HK-2 (cell line): ENCODE results near the gene KIF1B.

Experiments used
- DNase-seq: peaks from one replicate; pipeline ENCODE4 v3.0.0-alpha.2; 2018; ENCODE audit not compliant: unreplicated experiment

The KIF1B gene

GRCh38 chr1:10283318-10283984, 73.1 kb downstream of the KIF1B start:
- DNase-seq: no peak

DNA sequence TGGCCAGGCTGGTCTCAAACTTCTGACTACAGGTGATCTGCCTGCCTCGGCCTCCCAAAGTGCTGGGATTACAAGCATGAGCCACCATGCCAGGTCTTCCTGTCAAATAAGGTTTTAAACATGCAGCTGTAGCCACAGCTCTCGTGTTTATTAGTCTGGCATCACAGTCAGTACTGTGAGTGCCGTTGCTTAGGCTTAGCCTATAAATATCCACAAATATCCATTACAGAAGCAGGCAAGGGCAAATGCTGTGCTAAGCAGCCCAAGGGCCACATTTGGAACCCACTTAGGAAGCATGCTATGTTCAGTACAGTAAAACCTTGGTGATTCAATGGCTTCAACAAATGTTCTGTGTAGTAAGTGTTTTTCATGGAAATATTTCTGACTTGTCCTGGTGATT, 75.9 kb downstream of the KIF1B start:
- DNase-seq: no peak

- no peak for DNase-seq
Observed at GRCh38 chr1:10287023-10287645, 76.8 kb downstream of the KIF1B start.

- peak; percentile 7 for DNase-seq
Observed at GRCh38 chr1:10288029-10288615, 77.8 kb downstream of the KIF1B start.

DNA sequence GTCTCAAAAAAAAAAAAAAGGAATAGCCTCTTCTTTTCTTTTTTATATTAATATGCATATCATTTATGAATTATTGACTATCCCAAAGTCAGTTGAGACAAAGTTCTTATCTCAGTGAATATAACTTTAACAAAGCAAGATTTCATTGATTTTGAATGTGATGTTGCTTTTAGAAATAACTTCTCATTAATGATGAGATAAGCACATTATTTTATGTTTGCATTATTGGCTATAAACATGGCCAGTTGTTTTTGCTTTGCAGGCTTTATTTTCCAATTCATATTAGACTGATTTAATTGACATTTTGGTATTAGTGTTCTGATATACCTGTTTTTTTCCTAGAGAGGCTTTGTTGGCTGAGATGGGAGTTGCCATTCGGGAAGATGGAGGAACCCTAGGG, 81.3 kb downstream of the KIF1B start:
- no peak for DNase-seq

DNA sequence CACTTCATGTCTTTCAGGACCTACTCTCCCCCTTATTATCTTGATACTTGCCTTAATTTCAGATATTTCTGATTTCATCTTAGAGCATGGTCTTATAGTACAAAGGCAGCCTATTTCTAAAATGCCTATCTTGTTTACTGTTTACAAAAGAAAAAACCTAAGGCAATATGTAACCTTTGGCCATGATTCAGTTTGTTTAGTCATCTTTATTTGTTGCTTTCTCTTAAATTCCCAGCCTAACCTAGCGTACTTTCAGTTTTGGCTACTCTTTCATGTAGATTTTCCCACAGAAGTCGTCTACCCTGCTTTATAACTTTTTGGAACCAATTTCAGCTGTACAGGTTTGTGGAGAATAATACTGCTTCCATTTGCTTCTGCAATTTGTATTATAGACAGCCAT, 81.8 kb downstream of the KIF1B start:
- DNase-seq: no peak

DNA sequence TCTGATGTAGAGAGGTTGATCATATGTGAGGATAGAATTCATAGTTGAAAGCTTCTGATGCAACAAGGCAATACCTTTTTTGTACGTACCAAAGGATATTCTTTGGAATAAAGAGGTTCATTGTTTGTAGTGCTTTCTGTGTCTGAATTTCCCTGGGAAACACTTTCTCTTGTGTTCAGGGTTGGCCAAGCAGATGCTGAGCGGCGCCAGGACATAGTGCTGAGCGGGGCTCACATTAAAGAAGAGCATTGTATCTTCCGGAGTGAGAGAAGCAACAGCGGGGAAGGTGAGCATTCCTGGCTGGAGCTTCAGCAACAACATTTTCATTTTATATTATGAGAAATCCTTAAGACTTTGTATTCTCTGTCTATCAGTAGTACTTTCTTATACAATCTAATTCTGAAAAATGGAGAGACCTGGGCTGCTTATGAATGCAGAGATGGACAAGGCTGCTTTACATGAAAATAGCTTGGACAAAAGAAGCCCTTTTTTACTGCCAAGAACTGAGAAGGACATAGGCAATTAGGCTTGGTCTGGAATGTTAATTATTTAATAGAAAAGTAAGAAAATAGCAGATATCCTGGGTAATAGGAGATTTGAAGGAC, 85.2 kb downstream of the KIF1B start:
- no peak for DNase-seq

DNA sequence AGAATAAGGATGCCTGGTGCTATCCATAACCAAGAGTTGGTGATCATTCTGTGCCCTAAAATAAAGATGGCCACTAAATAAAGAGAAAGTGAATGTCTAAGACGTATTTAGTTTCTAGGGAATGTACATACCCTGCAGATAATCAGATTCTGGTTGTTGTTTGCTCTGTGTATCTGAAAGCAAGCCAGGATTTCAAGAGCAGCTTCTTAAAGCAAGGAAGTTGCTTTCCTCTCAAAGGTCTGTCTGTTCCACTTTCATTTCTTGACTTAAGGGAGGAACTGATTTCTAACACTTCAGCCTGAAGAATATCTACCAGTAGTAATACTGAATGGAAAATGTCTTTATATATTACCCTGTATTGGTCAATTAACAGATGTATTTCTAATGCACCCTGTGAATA, 88.8 kb downstream of the KIF1B start:
- no peak for DNase-seq

GRCh38 chr1:10302416-10302815, 92.0 kb downstream of the KIF1B start:
- no peak for DNase-seq

- no peak for DNase-seq
Observed at GRCh38 chr1:10304295-10304694, 93.9 kb downstream of the KIF1B start.

DNA sequence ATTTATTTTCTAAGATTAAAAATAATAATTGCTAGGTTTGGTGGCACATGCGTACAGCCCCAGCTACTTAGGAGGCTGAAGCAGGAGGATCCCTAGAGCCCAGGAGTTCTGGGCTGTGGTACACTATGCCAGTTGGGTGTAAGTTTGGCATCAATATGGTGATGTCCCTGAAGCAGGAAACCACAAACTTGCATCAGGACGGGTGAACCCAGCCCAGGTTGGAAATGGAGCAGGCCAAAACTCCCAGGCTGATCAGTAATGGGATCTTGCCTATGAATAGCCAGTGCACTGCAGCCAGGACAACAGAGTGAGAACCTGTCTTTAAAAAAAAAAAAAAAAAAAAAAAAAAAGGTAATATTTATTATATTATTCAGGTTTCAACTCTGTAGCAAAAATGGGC, 96.1 kb downstream of the KIF1B start:
- no peak for DNase-seq

DNA sequence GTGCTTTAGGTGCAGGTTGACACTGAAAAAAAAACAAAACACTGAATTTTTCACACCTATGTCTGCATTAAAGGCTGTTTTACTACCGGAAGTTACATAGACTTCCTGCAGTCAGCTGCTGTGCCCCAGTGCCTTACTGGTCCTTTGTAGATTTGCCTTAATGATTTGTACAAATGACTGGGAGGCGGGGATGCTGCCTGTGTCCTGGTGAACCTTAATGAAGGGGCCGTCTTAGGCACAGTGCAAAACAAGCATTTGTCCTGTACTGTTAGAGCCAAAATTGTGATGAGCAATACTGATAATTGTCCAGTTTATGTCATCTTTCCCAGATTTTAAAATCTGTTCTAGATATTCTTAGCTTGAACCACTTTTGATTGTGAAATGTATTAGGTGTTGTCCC, 97.6 kb downstream of the KIF1B start:
- no peak for DNase-seq

- no peak for DNase-seq
Observed at GRCh38 chr1:10309243-10310011, 99.1 kb downstream of the KIF1B start.

GRCh38 chr1:10316752-10317151, 106.4 kb downstream of the KIF1B start:
- no peak for DNase-seq

GRCh38 chr1:10319750-10320149, 109.4 kb downstream of the KIF1B start:
- DNase-seq: no peak

DNA sequence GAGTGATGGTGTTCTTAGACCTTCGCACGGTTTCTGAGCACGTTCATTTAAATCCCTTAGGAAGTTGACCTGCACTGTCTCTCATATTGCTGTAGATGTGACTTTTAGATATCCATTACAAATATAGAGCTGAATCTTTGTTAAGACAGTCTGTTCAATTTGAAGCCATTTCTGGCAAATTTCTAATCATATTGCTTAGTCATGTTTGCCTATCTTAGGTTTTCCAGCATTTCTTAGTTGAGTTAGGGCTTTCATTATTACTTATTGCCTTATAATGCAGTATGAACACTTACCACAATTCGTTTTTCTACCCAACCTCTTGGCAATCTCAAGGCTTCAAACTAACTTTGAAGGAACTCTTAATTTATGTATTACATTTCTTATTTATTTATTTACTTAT, 110.0 kb downstream of the KIF1B start:
- DNase-seq: no peak

GRCh38 chr1:10322821-10323220, 112.5 kb downstream of the KIF1B start:
- DNase-seq: no peak

DNA sequence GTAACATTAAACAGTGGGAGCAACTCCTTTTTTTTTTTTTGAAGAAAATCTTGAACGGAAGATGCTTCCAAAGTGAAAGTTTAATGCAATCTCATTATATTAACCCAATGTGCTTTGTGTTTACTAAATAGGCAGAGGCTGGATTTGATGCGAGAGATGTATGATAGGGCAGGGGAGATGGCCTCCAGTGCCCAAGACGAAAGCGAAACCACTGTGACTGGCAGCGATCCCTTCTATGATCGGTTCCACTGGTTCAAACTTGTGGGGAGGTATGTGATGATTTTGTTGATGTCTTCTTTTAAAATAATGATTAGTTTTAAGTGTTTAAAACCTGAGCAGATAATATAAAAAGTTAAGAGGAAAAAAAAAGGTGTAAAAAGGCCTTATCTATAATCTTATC, 114.3 kb downstream of the KIF1B start:
- no peak for DNase-seq

- no peak for DNase-seq
Observed at GRCh38 chr1:10325521-10325920, 115.2 kb downstream of the KIF1B start.

GRCh38 chr1:10326251-10326650, 115.9 kb downstream of the KIF1B start:
- DNase-seq: no peak

DNA sequence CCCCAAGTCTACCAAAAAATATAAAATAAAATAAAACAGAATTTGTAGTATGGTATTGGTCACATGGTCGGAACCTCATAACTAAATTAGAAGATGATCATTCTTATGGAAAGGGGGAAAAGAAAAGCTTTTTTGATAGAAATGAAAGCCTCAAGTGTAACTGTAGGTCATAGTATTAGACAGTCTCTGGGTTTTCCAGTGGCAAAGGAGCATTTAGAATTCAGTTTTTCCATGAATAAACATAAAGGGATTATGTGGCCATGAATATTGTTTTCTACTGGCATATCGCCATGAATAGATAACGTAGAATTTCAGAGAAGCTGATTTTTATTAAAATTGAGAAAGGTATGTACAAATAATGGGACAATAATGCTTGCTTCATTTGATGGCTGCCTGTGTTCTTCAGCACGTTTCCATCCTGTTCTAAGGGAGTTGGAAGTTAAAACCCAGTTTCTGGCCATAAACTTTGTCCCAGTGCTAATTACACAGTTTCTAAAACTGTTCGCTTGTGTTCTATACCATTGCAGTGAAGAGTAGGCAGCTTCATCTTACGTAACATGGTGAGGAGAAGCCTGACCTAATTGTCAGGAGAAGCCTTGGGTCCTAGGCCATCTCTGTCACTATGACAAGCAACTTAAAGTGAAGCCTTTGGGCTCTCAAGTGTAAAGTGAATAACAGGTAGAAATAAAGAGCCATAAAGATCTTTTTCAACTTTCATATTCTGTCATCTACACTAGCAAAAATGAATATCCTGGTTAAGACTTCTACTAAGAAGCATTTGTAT, 118.0 kb downstream of the KIF1B start:
- no peak for DNase-seq

DNA sequence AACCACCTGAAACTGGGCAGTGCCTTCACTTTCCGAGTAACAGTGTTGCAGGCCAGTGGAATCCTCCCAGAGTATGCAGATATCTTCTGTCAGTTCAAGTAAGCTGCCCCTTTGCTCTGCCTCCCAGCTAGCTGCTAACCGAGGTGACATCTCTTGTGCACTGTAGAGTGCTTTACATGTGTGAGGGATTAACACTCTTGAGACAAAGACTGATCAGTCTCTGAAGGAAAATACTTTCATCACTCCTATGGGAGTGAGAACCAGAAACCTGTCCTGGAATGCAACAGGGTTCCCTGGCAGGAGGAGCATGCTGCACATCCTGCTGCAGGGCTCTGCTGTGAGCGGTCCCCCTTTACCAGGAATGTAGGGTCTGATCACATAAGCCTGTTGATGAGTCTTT, 127.1 kb downstream of the KIF1B start:
- DNase-seq: no peak
